Trophoblast cell (in vitro differentiated cells and primary cell): Measurements from ENCODE around the gene CLDND2.

ENCODE experiments used
- DNase-seq, 2 donors: peaks; one replicate each; pipeline ENCODE4 v3.0.0-alpha.2; 2016
- H2AFZ ChIP-seq: 2 replicates; pipeline ENCODE4 v1.6.1; 2013; ENCODE audit warnings: low read length, moderate library complexity, mild to moderate bottlenecking; ENCODE audit not compliant: insufficient read depth, poor library complexity
- H2AK5ac ChIP-seq: 2 replicates; pipeline ENCODE4 v1.6.1; 2013; ENCODE audit warnings: mild to moderate bottlenecking, low read length
- H2BK120ac ChIP-seq: 2 replicates; pipeline ENCODE4 v1.6.1; 2013; ENCODE audit warnings: low read length, mild to moderate bottlenecking, moderate library complexity; ENCODE audit not compliant: insufficient read depth, poor library complexity
- H2BK12ac ChIP-seq: 2 replicates; pipeline ENCODE4 v1.6.1; 2013; ENCODE audit warnings: mild to moderate bottlenecking, low read length, moderate library complexity
- H2BK5ac ChIP-seq: 2 replicates; pipeline ENCODE4 v1.6.1; 2013; ENCODE audit warnings: low read length, low read depth, moderate library complexity, mild to moderate bottlenecking; ENCODE audit not compliant: poor library complexity
- H3K14ac ChIP-seq: 2 replicates; pipeline ENCODE4 v1.6.1; 2013; ENCODE audit warnings: mild to moderate bottlenecking, low read length
- H3K18ac ChIP-seq: 2 replicates; pipeline ENCODE4 v1.6.1; 2013; ENCODE audit warnings: mild to moderate bottlenecking, low read length
- H3K23ac ChIP-seq: 2 replicates; pipeline ENCODE4 v1.6.1; 2013; ENCODE audit warnings: low read length
- H3K27ac ChIP-seq: 2 replicates; pipeline ENCODE4 v1.5.1; 2013; ENCODE audit warnings: low read depth, mild to moderate bottlenecking, inconsistent platforms, low read length, moderate library complexity
- H3K27me3 ChIP-seq: 2 replicates; pipeline ENCODE4 v1.6.1; 2013; ENCODE audit warnings: inconsistent platforms, mild to moderate bottlenecking, low read length, moderate library complexity; ENCODE audit not compliant: insufficient read depth
- H3K36me3 ChIP-seq, 2 experiments: 1 replicate in 1 of 2; 2 replicates in 1 of 2; pipeline ENCODE4 v1.6.1; 2013; ENCODE audit warnings: low read length in 2 of 2, mild to moderate bottlenecking in 2 of 2, moderate library complexity in 1 of 2; ENCODE audit not compliant: insufficient read depth in 2 of 2, control insufficient read depth in 1 of 2
- H3K4ac ChIP-seq: 2 replicates; pipeline ENCODE4 v1.6.1; 2013; ENCODE audit warnings: low read depth, mild to moderate bottlenecking, low read length, moderate library complexity
- H3K4me1 ChIP-seq, 2 experiments: 1 replicate in 1 of 2; 2 replicates in 1 of 2; pipeline ENCODE4 v1.6.1; 2013; ENCODE audit warnings: low read length in 2 of 2, mild to moderate bottlenecking in 2 of 2, moderate library complexity in 1 of 2; ENCODE audit not compliant: insufficient read depth in 2 of 2, control insufficient read depth in 1 of 2
- H3K4me2 ChIP-seq: 2 replicates; pipeline ENCODE4 v1.6.1; 2013; ENCODE audit warnings: inconsistent platforms, mild to moderate bottlenecking, low read length, moderate library complexity
- H3K4me3 ChIP-seq: 2 replicates; pipeline ENCODE4 v1.5.1; 2013; ENCODE audit warnings: mild to moderate bottlenecking, low read depth, low read length, inconsistent platforms
- H3K79me1 ChIP-seq: one replicate; pipeline ENCODE4 v1.6.1; 2013; ENCODE audit warnings: low read length
- H3K79me2 ChIP-seq: 2 replicates; pipeline ENCODE4 v1.6.1; 2013; ENCODE audit warnings: low read length, mild to moderate bottlenecking; ENCODE audit not compliant: control insufficient read depth, insufficient read depth, poor library complexity
- H3K9ac ChIP-seq: 2 replicates; pipeline ENCODE4 v1.6.1; 2013; ENCODE audit warnings: mild to moderate bottlenecking, low read length
- H3K9me3 ChIP-seq: 2 replicates; pipeline ENCODE4 v1.6.1; 2013; ENCODE audit warnings: low read depth, mild to moderate bottlenecking, control low read depth, inconsistent platforms, low read length; ENCODE audit not compliant: insufficient read depth
- H4K12ac ChIP-seq: 2 replicates; pipeline ENCODE4 v1.6.1; 2013; ENCODE audit warnings: low read depth, mild to moderate bottlenecking, low read length, moderate library complexity
- H4K8ac ChIP-seq: 2 replicates; pipeline ENCODE4 v1.6.1; 2013; ENCODE audit warnings: low read depth, mild to moderate bottlenecking, low read length, moderate library complexity
- H4K91ac ChIP-seq: one replicate; pipeline ENCODE4 v1.6.1; 2013; ENCODE audit warnings: low read depth, mild to moderate bottlenecking, low read length, moderate library complexity
- WGBS: extraction: QIAGEN DNeasy Blood & Tissue Kit; methylation state at CpG from one replicate; pipeline ENCODE4 v1.1.7; 2013; ENCODE audit warnings: missing lambda C conversion rate; ENCODE audit not compliant: insufficient read length, insufficient coverage; ENCODE audit errors: extremely low coverage; 5-methylcytosine and 5-hydroxymethylcytosine counted together

CLDND2 gene

GRCh38 chr19:51380379-51380778, 11.6 kb upstream of the CLDND2 start:
- Histone ChIP-seq H3K4me3 (no peak overlapping the region), H4K8ac (no peak overlapping the region), H3K79me1 (no peaks in the 10 kb centered on the region), H2BK120ac (no peak overlapping the region), H3K79me2 (no peaks in the 10 kb centered on the region), H2AK5ac (no peak overlapping the region), H2BK5ac (no peak overlapping the region), H3K14ac (no peak overlapping the region), H3K4me2 (no peak overlapping the region), H2AFZ (no peak overlapping the region), H4K91ac (no peak overlapping the region), H3K4ac (no peak overlapping the region), H3K4me1 (no peaks in the 10 kb centered on the region), H4K12ac (no peak overlapping the region), H3K23ac (no peak overlapping the region), H3K18ac (no peak overlapping the region), H3K9me3 (peaks cover 7% of the 10 kb centered on the region), H2BK12ac (no peak overlapping the region), H3K27ac (no peak overlapping the region), H3K9ac (no peak overlapping the region), H3K36me3 (no peaks in the 10 kb centered on the region), H3K27me3 (no peaks in the 10 kb centered on the region)
- DNase-seq: no peak
- no CpG with 5 or more reads among the region's 9 CpGs for WGBS

- Histone ChIP-seq H3K27me3 (no peaks in the 10 kb centered on the region), H2BK5ac (no peak overlapping the region), H3K4me2 (no peak overlapping the region), H3K4ac (no peak overlapping the region), H2BK120ac (no peak overlapping the region), H3K9me3 (peaks cover 5% of the 10 kb centered on the region), H3K79me1 (no peaks in the 10 kb centered on the region), H3K23ac (no peak overlapping the region), H4K8ac (no peak overlapping the region), H3K36me3 (no peaks in the 10 kb centered on the region), H3K79me2 (no peaks in the 10 kb centered on the region), H4K91ac (no peak overlapping the region), H2AK5ac (no peak overlapping the region), H4K12ac (no peak overlapping the region), H3K14ac (no peak overlapping the region), H3K27ac (no peak overlapping the region), H3K18ac (no peak overlapping the region), H3K4me1 (no peaks in the 10 kb centered on the region), H2BK12ac (no peak overlapping the region), H2AFZ (no peak overlapping the region), H3K4me3 (no peak overlapping the region), H3K9ac (no peak overlapping the region)
- DNase-seq: no peak
- WGBS: no CpG with 5 or more reads among the region's 2 CpGs
Measured at GRCh38 chr19:51377422-51377821, 8.6 kb upstream of the CLDND2 start.

GRCh38 chr19:51375504-51376221, 6.9 kb upstream of the CLDND2 start:
- Histone ChIP-seq H3K79me2 (no peaks in the 10 kb centered on the region), H3K79me1 (no peaks in the 10 kb centered on the region), H3K4me3 (no peak overlapping the region), H2AK5ac (no peak overlapping the region), H3K18ac (no peak overlapping the region), H3K14ac (no peak overlapping the region), H2AFZ (no peak overlapping the region), H2BK120ac (no peak overlapping the region), H4K91ac (no peak overlapping the region), H3K27ac (no peak overlapping the region), H4K8ac (no peak overlapping the region), H4K12ac (no peak overlapping the region), H2BK12ac (no peak overlapping the region), H3K27me3 (no peaks in the 10 kb centered on the region), H3K36me3 (no peaks in the 10 kb centered on the region), H3K9me3 (peaks cover 3% of the 10 kb centered on the region), H3K23ac (no peak overlapping the region), H3K4me1 (no peaks in the 10 kb centered on the region), H3K4me2 (no peak overlapping the region), H2BK5ac (no peak overlapping the region), H3K4ac (no peak overlapping the region), H3K9ac (no peak overlapping the region)
- DNase-seq: no peak
- no CpG with 5 or more reads among the region's 11 CpGs for WGBS

- peaks cover 7 to 9% of the 10 kb centered on the region in 2 experiments for H3K4me1 ChIP-seq
- H2BK12ac ChIP-seq: no peak within 1 kb of the TSS
- H3K14ac ChIP-seq: no peak within 1 kb of the TSS
- peaks cover 8% of the 10 kb centered on the region for H3K79me1 ChIP-seq
- no peaks in the 10 kb centered on the region for H3K9me3 ChIP-seq
- H2AFZ ChIP-seq: no peak within 1 kb of the TSS
- no peak within 1 kb of the TSS for H3K9ac ChIP-seq
- no peak within 1 kb of the TSS for H4K12ac ChIP-seq
- DNase-seq: no peak
- no peak within 1 kb of the TSS for H4K91ac ChIP-seq
- no peak within 1 kb of the TSS for H3K23ac ChIP-seq
- H3K27me3 ChIP-seq: no peaks in the 10 kb centered on the region
- no peak within 1 kb of the TSS for H3K18ac ChIP-seq
- no peak within 1 kb of the TSS for H2BK120ac ChIP-seq
- no peak within 1 kb of the TSS for H2BK5ac ChIP-seq
- peaks cover 5% of the 10 kb centered on the region for H3K79me2 ChIP-seq
- no peak within 1 kb of the TSS for H3K27ac ChIP-seq
- no peak within 1 kb of the TSS for H3K4me3 ChIP-seq
- WGBS: no CpG with 5 or more reads among the region's 9 CpGs
- H4K8ac ChIP-seq: no peak within 1 kb of the TSS
- H3K36me3 ChIP-seq: no peaks in the 10 kb centered on the region
- H2AK5ac ChIP-seq: no peak within 1 kb of the TSS
- H3K4me2 ChIP-seq: no peak within 1 kb of the TSS
- H3K4ac ChIP-seq: no peak within 1 kb of the TSS
Measured at GRCh38 chr19:51372649-51373504, 4.1 kb upstream of the CLDND2 start, which contains the start of gene NKG7. Gene NKG7 (minus strand): TSS chr19:51372654. CDS start chr19:51372535, 119 bp downstream.
